ENCODE measurements around the gene NCAPD3. TPM values are rescaled to one million over a fixed set of nuclear protein-coding genes. Genes with fewer than 3 reads are reported as not detected.

Gene NCAPD3
- total RNA-seq, 1 donor from 2014 or later, result 21.7 TPM

GRCh38 chr11:134240592-134240991 lies 16.8 kb upstream of the NCAPD3 start:
- H3K4me1 Mint-ChIP-seq (ENCODE audit: unreplicated experiment), result no peaks in the 10 kb centered on the region
- no peak for TF ChIP-seq CTCF (IDR thresholded peaks at IDR 0.05)
- no peak for DNase-seq (ENCODE audit: extremely low spot score, unreplicated experiment)
- H3K4me3 Mint-ChIP-seq (ENCODE audit: unreplicated experiment), result no peak overlapping the region
- H3K27ac Mint-ChIP-seq (ENCODE audit: unreplicated experiment), result no peak overlapping the region
- H3K9me3 Mint-ChIP-seq (ENCODE audit: unreplicated experiment), result no peaks in the 10 kb centered on the region
- H3K27me3 Mint-ChIP-seq (ENCODE audit: unreplicated experiment), result no peaks in the 10 kb centered on the region
- peaks cover 34% of the 10 kb centered on the region for H3K36me3 Mint-ChIP-seq (ENCODE audit: unreplicated experiment)

GRCh38 chr11:134238956-134239355 lies 15.2 kb upstream of the NCAPD3 start:
- Mint-ChIP-seq H3K36me3 (ENCODE audit: unreplicated experiment) (peaks cover 33% of the 10 kb centered on the region), H3K27ac (ENCODE audit: unreplicated experiment) (no peak overlapping the region), H3K9me3 (ENCODE audit: unreplicated experiment) (no peaks in the 10 kb centered on the region), H3K27me3 (ENCODE audit: unreplicated experiment) (no peaks in the 10 kb centered on the region), H3K4me1 (ENCODE audit: unreplicated experiment) (no peaks in the 10 kb centered on the region), H3K4me3 (ENCODE audit: unreplicated experiment) (no peak overlapping the region)
- no peak for DNase-seq (ENCODE audit: extremely low spot score, unreplicated experiment)
- no peak for TF ChIP-seq CTCF (IDR thresholded peaks at IDR 0.05)

- Mint-ChIP-seq H3K4me1 (ENCODE audit: unreplicated experiment) (peaks cover 2% of the 10 kb centered on the region), H3K27me3 (ENCODE audit: unreplicated experiment) (no peaks in the 10 kb centered on the region), H3K27ac (ENCODE audit: unreplicated experiment) (no peak overlapping the region), H3K36me3 (ENCODE audit: unreplicated experiment) (peaks cover 27% of the 10 kb centered on the region), H3K4me3 (ENCODE audit: unreplicated experiment) (no peak overlapping the region), H3K9me3 (ENCODE audit: unreplicated experiment) (no peaks in the 10 kb centered on the region)
- DNase-seq (ENCODE audit: extremely low spot score, unreplicated experiment), result no peak
- no peak for TF ChIP-seq CTCF (IDR thresholded peaks at IDR 0.05)
Measured at GRCh38 chr11:134237557-134237922, 13.8 kb upstream of the NCAPD3 start.

GRCh38 chr11:134236834-134237556 lies 13.2 kb upstream of the NCAPD3 start:
- Mint-ChIP-seq H3K4me3 (ENCODE audit: unreplicated experiment) (no peak overlapping the region), H3K27me3 (ENCODE audit: unreplicated experiment) (no peaks in the 10 kb centered on the region), H3K27ac (ENCODE audit: unreplicated experiment) (no peak overlapping the region), H3K36me3 (ENCODE audit: unreplicated experiment) (peaks cover 24% of the 10 kb centered on the region), H3K9me3 (ENCODE audit: unreplicated experiment) (no peaks in the 10 kb centered on the region), H3K4me1 (ENCODE audit: unreplicated experiment) (peaks cover 4% of the 10 kb centered on the region)
- no peak for DNase-seq (ENCODE audit: extremely low spot score, unreplicated experiment)
- no peak for TF ChIP-seq CTCF (IDR thresholded peaks at IDR 0.05)

- Mint-ChIP-seq H3K27me3 (ENCODE audit: unreplicated experiment) (no peaks in the 10 kb centered on the region), H3K36me3 (ENCODE audit: unreplicated experiment) (peaks cover 24% of the 10 kb centered on the region), H3K27ac (ENCODE audit: unreplicated experiment) (no peak overlapping the region), H3K4me1 (ENCODE audit: unreplicated experiment) (peaks cover 4% of the 10 kb centered on the region), H3K4me3 (ENCODE audit: unreplicated experiment) (no peak overlapping the region), H3K9me3 (ENCODE audit: unreplicated experiment) (no peaks in the 10 kb centered on the region)
- no peak for DNase-seq (ENCODE audit: extremely low spot score, unreplicated experiment)
- no peak for TF ChIP-seq CTCF (IDR thresholded peaks at IDR 0.05)
Measured at GRCh38 chr11:134235399-134235798, 11.6 kb upstream of the NCAPD3 start.
